Transverse colon (tissue), 4 donors: Measurements from ENCODE around the gene ZDHHC14.

ENCODE experiments used
- POLR2A ChIP-seq: fragments of 450-650 bp; IDR thresholded peaks from one replicate; pipeline ENCODE4 v1.6.1; 2016; ENCODE audit warnings: antibody characterized with exemption, mild to moderate bottlenecking, moderate library complexity
- POLR2AphosphoS5 ChIP-seq, 3 donors: sonication (generic); formaldehyde crosslinking; IDR thresholded peaks; one replicate each; pipeline ENCODE4 v1.6.1; 2016; ENCODE audit warnings: antibody characterized with exemption in 3 of 3
- TF ChIP-seq, protein P1 (sequence below), 5 experiments: fragments of 200-600 bp in 3 of 5; fragments of 450-650 bp in 2 of 5; sonication (generic) in 3 of 5; IDR thresholded peaks; 1 replicate in 2 of 5; 2 replicates in 3 of 5; pipeline ENCODE4 v1.5.1; 2016 to 2017; ENCODE audit warnings: antibody characterized with exemption in 5 of 5, inconsistent platforms in 3 of 5, mild to moderate bottlenecking in 2 of 5, moderate library complexity in 1 of 5

- TF ChIP-seq POLR2A (no peak), POLR2AphosphoS5 (IDR thresholded peaks at IDR 0.05) (no peak)
- TF ChIP-seq, protein P1, sequence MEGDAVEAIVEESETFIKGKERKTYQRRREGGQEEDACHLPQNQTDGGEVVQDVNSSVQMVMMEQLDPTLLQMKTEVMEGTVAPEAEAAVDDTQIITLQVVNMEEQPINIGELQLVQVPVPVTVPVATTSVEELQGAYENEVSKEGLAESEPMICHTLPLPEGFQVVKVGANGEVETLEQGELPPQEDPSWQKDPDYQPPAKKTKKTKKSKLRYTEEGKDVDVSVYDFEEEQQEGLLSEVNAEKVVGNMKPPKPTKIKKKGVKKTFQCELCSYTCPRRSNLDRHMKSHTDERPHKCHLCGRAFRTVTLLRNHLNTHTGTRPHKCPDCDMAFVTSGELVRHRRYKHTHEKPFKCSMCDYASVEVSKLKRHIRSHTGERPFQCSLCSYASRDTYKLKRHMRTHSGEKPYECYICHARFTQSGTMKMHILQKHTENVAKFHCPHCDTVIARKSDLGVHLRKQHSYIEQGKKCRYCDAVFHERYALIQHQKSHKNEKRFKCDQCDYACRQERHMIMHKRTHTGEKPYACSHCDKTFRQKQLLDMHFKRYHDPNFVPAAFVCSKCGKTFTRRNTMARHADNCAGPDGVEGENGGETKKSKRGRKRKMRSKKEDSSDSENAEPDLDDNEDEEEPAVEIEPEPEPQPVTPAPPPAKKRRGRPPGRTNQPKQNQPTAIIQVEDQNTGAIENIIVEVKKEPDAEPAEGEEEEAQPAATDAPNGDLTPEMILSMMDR (IDR thresholded peaks at IDR 0.05): no peak
These were observed 226.5 kb downstream of the ZDHHC14 start for GRCh38 chr6:157607317-157608109.
